Stimulated activated CD4-positive, alpha-beta T cell treated with anti-CD3 and anti-CD28 coated beads, Interleukin-1b, Interleukin-23, amount 100 ng/mL, for 24 hours (primary cell): Measurements from ENCODE around the gene TRIO.

ENCODE experiments used
- DNase-seq, 4 experiments: peaks; one replicate each; pipeline ENCODE4 v3.0.0-alpha.2; 2020; ENCODE audit warnings: low read depth in 4 of 4, low spot score in 1 of 4

The TRIO gene

DNA sequence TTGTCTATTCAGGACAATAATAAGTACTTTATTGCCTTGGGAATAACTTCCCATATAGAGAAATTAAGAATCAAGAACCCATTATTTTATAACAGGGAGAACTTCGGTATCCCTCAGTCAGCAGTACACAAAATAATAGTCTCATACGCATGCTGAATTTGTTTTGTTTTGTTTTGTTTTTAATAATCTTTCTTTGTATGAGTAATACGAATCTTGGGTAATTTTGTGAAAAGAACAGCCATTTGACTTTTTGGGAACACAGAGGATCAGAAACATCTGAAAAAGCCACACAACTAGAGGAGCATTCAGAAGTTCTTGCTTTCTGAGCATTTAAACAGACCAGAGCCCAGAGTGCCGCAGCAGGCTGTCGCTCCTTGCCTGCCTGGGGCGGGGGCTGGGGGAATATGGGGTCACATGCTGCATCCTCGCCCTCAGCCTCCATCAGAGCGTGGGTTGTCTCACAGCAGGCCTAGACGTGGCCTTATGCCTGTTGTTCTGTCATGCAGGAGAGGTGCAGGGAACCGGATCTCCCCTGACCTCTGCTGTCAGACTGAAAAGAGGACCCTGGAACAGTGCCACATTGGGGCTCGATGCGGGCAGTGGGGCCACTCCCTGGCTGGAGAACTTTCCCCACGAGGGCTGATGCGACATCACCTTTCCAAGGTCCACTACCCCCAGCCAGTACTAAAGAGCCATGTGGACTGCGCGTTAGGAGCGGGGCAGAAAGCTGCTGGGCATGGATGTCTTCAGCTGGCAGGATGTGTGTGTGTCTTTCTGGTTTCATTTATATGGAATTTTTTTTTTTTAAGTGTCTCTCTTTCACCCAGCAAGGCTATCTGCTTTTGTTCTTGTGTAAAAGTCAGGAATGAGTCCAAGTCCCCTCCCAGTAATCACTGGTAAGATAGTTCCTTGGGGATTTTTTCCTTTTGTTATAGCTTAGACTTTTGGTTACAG is 305.1 kb downstream of the TRIO start:
- no peak for DNase-seq

DNA sequence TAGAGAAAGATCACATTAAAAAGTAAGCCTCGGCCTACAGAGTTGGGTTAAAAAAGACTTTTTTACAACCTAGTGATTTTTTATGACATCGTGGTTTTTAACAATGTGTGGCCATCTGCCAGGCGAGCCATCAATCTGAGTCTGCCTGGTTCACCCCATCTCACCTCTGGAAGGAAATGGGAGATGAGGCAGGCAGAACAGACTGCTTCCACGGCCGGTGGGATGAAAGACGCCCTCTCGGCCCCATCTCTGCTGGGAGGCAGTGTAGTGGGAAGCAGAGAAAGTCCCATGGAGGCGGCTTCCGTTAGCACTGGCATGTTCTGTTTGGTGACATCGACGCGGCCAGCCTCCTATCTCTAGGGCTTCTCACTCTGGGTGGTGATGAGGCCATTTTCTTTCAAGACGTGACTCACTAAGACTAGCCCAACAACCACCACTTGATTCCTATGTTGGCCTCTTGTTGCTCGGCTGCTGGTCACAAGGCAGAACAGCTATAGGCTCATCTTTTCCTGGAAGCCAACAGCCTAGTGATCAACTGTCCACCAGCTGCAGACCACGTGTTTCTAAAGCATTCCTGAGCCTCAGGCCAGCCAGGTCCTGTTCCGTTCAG is 306.0 kb downstream of the TRIO start:
- no peak for DNase-seq

DNA sequence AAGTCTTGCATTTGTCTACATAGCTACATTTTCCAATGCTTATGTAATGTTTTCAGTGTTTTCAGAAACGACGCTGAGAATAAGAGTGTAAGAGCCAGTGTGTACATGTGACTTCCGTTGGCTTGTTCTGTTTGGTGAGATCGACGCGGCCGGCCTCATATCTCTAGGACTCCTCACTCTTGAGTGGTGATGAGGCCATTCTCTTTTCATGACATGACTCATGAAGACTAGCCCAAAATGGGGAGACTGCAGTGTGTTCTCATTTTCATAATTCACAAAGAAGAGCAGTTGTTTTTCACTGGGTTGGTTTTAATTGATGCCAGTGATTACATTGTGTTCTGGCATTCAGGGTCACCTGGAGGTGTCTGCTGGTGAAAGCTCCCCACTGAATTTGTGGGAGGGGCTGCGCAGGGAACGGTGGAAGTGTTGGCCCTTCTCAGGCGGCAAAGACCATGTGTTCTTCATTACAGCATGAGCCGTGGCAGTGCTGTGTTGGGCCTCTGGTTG is 306.9 kb downstream of the TRIO start:
- no peak for DNase-seq

DNA sequence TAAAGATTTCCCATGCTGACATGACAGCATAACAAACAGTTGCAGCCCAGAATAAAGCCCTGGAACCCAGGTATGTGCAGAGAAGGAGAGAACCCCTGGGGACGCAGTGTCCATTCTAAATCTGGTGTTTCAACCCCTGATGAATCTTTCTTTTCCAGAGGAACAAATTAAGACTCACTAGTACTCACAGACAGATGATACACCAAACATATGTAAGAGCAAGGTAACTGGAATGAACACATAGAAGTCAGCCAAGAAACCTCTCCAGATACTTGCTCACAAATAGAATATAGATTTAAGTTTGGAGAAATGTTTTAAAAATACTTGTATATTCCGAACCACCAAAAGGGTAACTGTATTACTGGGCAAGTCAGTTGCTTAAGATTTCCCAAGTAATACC is 307.6 kb downstream of the TRIO start:
- no peak for DNase-seq

DNA sequence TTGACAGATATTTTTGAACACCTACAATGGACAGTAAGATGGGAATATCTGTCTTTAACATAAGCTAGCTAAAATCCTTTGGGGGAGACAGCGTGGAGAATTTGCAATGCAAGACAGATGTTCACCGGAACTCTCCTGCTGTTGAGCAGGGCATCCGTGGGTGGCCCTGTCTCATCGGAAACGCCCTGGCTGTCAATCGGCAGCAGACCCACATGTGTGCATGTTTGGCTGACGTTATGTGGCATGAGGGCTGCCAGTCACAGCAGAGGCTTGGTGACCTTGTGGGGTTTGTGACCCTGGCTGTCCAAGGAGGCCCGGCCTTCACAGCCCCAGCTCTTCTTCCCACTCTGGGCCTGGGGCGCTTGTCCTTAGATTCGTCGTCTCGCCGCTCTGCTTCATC is 308.7 kb downstream of the TRIO start:
- no peak for DNase-seq

DNA sequence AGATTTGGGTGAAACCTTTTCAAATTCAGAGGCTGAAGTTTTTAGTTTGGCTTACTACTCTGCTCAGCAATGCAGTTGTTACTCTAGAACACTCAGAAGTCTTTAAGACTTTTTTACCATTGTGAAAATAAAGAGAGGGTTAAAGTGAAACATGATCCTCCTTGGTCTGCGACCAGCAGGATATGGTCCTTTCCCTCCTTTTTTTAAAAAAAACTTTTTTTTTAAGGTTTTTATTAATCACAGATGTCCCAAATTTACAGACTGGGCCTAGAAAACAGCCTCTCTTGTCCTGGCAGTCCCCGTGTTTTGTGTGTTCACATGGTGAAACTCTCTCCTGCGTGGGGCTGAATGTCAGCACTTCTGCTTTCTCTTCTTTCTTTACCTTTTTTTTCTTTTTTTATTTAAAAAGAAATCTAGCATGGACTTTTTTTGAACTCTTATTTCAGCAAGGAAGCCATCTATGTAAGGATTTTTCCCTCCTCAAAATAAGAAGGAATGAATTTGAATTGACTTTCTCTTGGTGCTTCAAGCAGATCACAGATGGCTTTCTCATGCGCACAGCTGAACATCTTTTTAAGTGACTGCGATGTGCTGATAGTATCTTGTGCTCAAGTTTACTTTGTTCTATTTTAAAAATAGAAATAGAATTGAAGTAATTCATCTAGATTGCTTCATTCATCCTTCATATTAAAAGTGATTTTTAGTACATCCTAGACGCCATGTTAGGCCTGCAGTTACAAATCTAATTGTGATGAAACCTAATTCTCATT is 309.7 kb downstream of the TRIO start:
- no peak for DNase-seq

DNA sequence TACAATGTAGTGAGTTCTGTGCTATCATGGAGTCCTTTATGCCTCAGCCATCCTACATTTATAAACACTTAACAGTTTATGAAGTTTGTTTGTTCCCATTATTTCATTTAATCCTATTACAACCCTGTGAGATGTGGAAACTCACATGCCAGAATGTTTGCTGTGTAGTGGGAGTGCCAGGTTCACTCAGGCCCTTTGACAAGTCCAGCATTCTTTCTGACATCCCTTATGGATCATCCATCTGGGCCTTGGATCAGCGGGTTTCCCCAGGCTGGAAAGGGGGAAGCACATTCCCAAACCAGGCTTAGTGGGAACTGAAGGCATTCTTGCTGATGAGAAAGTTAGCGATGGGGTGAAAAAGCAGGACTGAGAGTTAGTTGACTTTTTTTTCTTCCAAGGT is 310.3 kb downstream of the TRIO start:
- DNase-seq, result no peak

DNA sequence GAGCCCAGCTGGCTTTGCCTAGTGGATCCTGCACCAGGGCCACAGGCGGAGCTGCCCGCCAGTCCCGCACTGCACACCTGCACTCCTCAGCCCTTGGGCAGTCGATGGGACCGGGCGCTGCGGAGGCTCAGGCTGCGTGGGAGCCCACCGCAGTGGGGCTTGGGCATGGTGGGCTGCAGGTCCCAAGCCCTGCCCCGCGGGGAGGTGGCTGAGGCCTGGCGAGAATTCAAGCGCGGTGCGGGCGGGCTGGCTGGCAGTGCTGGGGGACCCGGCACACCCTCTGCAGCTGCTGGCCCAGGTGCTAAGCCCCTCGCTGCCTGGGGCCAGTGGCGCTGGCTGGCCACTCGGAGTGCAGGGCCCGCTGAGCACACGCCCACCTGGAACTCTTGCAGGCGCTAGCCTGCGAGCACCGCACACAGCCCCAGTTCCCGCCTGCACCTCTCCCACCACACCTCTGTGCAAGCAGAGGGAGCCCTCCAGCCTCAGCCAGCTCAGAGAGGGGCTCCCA is 312.7 kb downstream of the TRIO start:
- DNase-seq, result no peak

DNA sequence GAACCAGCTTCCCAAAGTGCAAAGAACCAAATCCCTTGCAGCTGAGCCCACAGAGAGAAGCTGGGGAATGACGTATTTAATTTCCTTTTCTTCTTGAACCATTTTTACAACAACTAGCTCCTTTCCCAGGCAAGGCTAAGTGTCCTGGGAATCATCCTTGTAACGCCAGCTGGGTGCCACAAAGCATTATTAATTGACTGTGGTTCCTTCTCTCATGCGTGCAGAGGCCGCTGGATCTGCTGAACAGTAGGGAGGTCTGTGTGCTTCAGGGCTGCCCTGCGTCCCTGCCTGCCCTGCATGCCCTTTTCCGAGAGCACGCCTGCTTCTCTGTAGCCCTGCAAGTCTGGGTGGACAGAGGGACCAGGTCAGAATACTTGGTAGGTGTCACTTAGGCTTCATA is 314.3 kb downstream of the TRIO start:
- DNase-seq, result no peak

DNA sequence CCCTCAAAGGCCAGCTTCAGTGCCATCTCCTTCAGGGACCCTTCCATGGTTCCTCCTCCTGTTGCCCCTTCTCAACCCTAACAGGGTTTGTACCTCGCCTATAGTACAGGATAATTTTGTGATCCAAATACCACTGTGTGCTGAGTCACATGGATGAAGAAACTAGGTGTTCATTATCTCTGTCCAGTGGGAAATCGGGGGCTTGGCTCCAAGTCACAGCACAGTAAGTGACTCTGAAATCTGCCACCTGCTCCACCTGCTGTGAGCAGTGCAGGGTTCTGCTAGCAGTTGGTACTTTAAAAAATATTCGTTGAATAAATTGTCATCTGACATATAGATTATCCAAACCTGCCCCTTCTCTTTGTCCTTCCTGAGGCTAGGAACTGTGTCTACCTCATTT is 315.3 kb downstream of the TRIO start:
- no peak for DNase-seq

DNA sequence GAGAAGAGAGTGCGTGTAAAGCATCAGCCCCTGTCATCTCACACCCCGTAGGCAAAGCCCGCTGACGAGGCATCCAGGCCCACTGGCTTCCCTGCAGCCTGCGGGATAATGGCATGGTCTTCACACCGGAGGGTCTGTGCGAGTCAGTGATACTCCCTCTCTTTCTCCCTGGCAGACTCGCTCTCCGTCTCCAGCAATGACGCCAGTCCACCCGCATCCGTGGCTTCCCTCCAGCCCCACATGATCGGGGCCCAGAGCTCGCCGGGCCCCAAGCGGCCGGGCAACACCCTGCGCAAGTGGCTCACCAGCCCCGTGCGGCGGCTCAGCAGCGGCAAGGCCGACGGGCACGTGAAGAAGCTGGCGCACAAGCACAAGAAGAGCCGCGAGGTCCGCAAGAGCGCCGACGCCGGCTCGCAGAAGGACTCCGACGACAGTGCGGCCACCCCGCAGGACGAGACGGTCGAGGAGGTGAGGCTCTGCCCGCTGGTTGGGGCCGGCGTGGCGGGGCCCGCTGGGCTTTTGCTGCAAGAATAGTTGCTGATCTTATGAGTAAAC is 317.8 kb downstream of the TRIO start:
- no peak for DNase-seq

DNA sequence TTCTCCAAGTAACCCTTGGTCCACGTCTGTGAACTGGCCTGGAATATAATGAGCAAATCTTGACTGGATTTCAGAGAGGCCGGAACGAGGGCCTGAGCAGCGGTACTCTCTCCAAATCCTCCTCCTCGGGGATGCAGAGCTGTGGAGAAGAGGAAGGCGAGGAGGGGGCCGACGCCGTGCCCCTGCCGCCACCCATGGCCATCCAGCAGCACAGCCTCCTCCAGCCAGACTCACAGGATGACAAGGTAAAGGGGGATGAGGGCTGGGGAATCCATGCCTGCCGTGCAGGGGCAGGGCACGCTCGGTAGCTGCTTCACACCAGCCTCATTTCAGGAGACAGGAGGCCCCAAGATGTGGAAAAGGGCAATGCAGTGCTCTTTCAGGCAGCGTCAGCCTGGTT is 319.5 kb downstream of the TRIO start:
- DNase-seq, result no peak

DNA sequence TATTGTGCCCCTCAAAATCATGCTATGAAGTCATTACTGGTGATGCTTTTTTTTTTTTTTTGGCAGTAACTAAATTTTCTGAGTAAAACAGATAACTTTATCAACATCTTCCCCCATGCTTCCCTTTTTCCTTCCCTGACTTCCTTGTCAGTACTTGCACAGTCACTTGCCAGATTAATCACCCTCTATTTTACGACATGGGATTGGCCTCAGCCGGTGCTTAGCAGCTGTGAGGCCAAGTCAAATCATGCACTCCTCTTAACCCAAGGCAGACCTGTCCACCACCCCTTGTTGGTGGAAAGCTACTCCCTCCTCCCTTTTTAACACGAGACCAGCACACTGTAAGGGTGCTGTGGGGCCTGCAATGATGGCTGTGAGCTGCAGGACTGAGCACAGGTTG is 320.5 kb downstream of the TRIO start:
- DNase-seq, result no peak

DNA sequence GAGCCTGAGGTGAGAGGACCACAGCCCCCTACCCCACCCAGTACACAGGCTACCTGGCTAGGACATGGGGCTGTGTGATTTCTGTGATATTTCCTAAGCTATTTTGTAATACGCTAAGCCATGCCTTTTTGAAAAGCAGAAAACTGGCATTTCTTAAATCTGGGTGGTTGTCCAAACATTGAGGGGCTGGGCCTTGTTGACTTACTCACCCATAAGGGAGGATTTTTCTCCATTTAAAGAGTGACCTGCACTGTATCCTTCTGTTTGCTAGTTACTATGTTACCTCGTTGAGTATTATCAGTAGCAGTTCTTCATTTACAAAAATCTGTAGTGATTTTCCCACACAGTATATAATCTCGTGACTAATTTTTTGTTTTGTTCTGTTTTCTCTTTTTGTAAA is 321.0 kb downstream of the TRIO start:
- no peak for DNase-seq

DNA sequence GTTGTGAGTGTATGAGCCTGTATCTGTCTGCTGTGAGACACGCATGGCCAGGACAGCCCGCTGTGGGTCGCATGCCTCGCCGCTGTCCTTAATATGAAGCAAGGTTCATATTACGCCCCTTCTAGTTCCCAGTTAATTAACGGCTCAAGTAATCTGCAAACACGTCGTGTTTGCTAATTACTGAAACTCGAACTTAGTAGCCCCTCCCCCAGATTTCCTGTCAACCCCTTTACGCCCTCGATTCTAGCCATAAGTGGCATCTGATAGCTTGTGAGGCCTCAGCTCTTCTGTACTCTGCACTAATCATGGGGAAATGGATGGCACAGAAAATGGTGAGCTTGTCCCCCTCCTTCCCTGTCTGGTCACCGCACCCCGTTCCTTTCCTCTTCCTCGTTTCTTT is 321.5 kb downstream of the TRIO start:
- DNase-seq, result no peak

DNA sequence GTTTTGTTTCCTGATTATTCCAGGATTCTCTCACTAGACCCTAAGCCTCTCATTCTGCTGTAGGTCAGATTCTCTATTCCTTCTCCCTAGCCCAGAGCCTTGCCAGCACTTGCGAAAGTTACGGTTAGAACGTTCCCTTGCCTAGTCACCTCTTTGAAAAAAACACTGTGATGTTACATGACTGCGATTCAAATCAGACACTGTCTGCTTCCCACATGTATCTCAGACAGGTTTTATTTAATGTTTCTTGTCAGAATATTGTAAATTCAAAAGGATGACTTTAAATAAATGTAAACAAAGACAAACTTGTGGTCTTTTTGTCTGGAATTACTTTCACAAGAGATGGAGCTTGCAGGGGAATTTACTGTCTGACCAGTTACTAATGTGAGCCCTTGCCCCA is 322.0 kb downstream of the TRIO start:
- DNase-seq, result no peak

DNA sequence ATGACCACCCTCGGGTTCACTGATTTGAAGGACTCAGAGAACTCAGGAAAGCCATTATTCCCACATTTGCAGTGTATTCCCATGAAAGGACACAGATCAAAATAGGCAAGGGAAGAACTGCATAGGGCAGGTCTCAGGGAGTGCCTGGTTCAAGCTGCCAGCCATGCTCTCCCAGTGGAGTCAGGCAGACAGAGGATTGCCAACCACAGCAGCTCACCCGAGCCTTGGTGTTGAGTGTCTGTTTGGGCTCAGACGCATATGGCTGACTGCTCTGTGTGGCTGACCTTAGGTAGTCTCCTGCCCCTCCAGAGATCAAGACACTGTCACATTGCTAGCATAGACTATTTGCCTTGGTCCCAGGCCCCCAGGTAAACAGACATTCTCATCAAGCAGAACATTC is 322.6 kb downstream of the TRIO start:
- no peak for DNase-seq

DNA sequence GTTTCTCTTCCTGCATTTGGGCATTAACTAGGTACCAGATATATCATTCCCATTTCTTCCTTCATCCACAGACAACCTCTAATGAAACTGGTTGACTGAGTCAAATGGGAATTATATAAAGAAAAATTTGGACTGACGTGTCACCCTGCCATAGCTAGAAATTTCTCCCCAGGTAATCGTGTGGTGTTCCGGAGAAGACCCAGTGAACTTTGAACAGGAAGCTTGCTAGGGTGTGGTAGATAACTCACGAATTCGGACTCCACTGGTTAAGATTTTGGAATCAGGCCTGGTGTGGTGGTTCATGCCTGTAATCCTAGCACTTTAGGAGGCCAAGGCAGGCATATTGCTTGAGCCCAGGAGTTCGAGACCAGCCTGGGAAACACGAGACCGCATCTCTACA is 324.1 kb downstream of the TRIO start:
- no peak for DNase-seq

DNA sequence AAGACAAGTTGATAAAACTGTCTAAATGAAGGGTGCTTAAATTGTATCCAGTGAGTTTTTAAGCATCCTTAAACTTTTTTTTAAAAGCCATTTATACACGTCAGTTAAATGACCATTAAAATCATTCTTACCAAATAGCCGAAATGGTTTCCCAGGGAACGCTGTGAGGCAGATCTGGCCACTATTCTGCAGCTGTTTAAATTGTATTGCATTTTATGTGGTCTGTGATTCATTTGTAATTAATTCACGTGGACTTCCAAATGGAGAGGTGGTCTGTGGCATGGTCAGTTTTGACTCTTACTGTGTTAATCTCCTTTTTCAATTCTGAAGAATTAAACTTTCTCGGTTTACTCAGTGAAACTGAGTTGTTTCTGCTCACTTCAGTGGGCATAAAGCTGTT is 324.7 kb downstream of the TRIO start:
- DNase-seq, result no peak

DNA sequence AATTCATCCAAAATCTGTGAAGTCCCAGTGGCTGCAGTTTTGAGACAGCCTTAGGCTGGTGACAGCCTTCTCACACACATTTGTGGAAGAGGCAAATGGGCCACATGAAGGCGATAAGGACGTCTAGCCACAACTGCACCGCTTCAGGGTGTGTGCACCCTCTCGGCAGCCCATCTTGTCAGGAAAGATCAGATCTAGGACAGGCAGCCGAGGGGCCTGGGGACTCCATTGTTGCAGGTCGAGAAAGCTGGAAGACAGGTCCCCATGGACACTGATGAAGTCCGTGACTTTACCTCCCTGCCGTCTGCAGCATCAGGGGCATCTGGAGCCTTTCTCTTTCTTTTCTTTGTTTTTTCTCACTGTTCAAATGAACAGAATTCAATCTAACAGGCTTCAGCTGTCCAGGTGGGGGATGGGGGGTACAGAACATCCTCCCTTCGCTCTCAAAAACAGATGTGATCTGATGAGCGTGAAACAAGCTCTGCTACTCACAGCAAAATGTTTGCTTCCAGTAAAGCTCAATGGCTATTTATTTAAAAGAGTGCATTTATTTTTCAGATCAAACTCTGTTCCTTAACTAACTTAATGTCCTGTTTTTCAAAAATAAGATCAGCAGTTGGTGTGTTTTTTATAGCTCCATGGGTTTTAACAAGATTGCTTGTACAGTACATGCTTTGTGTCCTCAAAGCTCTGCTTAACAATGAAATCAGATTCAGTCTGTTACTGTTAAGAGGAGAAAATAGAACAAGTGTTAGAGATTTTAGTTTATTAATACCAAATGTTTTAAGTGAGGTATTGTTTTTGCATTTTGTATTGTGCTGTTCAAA is 326.6 kb downstream of the TRIO start:
- no peak for DNase-seq
